Stomach (tissue), 4 donors: ENCODE data around the gene PELO.

ENCODE experiments used
- POLR2AphosphoS5 ChIP-seq, 3 donors: sonication (generic); formaldehyde crosslinking; IDR thresholded peaks; one replicate each; pipeline ENCODE4 v1.6.1; 2016; ENCODE audit warnings: antibody characterized with exemption in 3 of 3
- TF ChIP-seq, protein P1 (sequence below), 7 experiments: fragments of 450-650 bp in 4 of 7; fragments of 200-600 bp in 3 of 7; sonication (generic) in 3 of 7; IDR thresholded peaks; one replicate each; pipeline ENCODE4 v1.5.1; 2016 to 2019; ENCODE audit warnings: antibody characterized with exemption in 7 of 7, control low read depth in 2 of 7, mild to moderate bottlenecking in 1 of 7

DNA sequence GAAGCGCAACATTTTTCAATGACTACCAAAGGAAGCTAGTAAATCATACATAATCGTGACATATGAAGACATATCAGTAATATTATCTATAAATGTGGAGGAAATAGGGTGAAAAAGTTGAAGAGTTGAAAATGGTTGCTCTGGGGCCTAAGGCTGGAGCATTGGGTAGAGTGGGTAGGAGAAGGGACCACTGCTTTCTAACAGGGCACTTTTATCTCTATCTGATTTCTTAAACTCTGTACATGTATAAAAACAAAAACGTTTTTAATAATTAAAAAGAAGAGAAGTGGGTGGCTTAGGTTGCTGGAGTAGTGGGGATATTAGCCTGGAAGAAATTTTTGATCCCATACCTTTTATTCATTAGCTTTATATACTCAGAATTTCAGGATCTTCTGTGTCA, 44.2 kb upstream of the PELO start:
- TF ChIP-seq, protein P1, sequence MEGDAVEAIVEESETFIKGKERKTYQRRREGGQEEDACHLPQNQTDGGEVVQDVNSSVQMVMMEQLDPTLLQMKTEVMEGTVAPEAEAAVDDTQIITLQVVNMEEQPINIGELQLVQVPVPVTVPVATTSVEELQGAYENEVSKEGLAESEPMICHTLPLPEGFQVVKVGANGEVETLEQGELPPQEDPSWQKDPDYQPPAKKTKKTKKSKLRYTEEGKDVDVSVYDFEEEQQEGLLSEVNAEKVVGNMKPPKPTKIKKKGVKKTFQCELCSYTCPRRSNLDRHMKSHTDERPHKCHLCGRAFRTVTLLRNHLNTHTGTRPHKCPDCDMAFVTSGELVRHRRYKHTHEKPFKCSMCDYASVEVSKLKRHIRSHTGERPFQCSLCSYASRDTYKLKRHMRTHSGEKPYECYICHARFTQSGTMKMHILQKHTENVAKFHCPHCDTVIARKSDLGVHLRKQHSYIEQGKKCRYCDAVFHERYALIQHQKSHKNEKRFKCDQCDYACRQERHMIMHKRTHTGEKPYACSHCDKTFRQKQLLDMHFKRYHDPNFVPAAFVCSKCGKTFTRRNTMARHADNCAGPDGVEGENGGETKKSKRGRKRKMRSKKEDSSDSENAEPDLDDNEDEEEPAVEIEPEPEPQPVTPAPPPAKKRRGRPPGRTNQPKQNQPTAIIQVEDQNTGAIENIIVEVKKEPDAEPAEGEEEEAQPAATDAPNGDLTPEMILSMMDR (IDR thresholded peaks at IDR 0.05): no peak
- TF ChIP-seq POLR2AphosphoS5 (IDR thresholded peaks at IDR 0.05): no peak
